Measurements from ENCODE around the gene MAT2A. TPM values are rescaled to one million over a fixed set of nuclear protein-coding genes. Genes with fewer than 3 reads are reported as not detected.

The MAT2A gene
- total and polyA plus RNA-seq, 9 of the 15 experiments (the other 6 are each of a cell fraction or from before 2014, with no cell fraction given) = 130 to 1,027 (median 240) TPM

DNA sequence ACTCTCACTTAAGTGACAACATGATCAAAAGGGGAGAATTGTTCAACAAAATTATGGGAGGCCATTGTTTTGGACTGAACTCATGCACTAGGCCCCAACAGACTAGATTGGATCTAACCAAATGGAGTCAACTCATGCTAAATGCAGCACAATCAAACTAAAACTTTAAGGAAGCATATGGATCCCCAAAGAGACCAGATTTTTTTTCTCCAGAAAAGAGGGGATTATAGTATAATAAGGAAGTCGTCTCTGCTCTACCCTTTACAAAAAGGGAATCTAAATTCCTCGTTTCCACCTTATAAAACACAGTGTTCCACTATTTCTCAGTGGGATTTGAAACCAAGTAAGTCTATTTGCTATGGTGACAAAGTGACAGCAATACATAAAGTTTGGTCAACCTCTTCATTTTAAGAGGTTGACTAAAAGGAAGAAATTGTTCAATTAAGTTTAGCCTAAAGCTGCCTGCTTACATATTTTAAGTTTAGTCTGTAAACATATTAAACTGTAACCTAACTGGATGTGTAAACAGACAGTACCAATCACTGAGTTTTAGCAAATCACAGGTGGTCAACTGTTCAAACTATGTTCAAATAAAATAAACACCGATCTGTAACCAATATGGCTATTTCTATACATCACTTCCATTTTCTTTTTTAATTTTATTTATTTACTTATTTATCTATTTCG, 40.9 kb upstream of the MAT2A start (continued):
- no peak for TF ChIP-seq ETV6 (IDR thresholded peaks at IDR 0.05; ENCODE audit: borderline replicate concordance in 1 of 2, low read depth in 2 of 2, low read length in 1 of 2)
- no peak for TF ChIP-seq ETV6 (CRISPR knock-in tag; IDR thresholded peaks at IDR 0.05; ENCODE audit: borderline replicate concordance)
- TF ChIP-seq ZNF41 (CRISPR knock-in tag; conservative IDR thresholded peaks at IDR 0.05) = peak; percentile 89
- TF ChIP-seq, protein P1, sequence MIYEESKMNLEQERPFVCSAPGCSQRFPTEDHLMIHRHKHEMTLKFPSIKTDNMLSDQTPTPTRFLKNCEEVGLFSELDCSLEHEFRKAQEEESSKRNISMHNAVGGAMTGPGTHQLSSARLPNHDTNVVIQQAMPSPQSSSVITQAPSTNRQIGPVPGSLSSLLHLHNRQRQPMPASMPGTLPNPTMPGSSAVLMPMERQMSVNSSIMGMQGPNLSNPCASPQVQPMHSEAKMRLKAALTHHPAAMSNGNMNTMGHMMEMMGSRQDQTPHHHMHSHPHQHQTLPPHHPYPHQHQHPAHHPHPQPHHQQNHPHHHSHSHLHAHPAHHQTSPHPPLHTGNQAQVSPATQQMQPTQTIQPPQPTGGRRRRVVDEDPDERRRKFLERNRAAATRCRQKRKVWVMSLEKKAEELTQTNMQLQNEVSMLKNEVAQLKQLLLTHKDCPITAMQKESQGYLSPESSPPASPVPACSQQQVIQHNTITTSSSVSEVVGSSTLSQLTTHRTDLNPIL (CRISPR knock-in tag; IDR thresholded peaks at IDR 0.05) = peak; percentile 86; the same call in 1 of the 2 replicates
- no peak for TF ChIP-seq MCM7 (IDR thresholded peaks at IDR 0.05)
- TF ChIP-seq SREBF1 (IDR thresholded peaks at IDR 0.05; ENCODE audit: borderline replicate concordance, low read depth, low read length) = no peak
- TF ChIP-seq, protein P2, sequence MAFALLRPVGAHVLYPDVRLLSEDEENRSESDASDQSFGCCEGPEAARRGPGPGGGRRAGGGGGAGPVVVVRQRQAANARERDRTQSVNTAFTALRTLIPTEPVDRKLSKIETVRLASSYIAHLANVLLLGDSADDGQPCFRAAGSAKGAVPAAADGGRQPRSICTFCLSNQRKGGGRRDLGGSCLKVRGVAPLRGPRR (CRISPR knock-in tag; IDR thresholded peaks at IDR 0.05) = peak; percentile 87
- 0 out of 2 replicates have a peak, but pooled peaks have one; percentile 26 for TF ChIP-seq ZFX (CRISPR knock-in tag; IDR thresholded peaks at IDR 0.05)
- peak; percentile 91 for TF ChIP-seq CXXC5 (CRISPR knock-in tag; IDR thresholded peaks at IDR 0.05)
- TF ChIP-seq ZNF75A (CRISPR knock-in tag; IDR thresholded peaks at IDR 0.05) = peak; percentile 44; the same call in 1 of the 2 replicates
- TF ChIP-seq SNRNP70 (optimal IDR thresholded peaks at IDR 0.05; ENCODE audit: low read depth, low read length) = no peak
- no peak for TF ChIP-seq ZNF699 (CRISPR knock-in tag; IDR thresholded peaks at IDR 0.05; ENCODE audit: insufficient replicate concordance)
- TF ChIP-seq ZNF668 (CRISPR knock-in tag; IDR thresholded peaks at IDR 0.05) = peak; percentile 92
- TF ChIP-seq, protein P3, sequence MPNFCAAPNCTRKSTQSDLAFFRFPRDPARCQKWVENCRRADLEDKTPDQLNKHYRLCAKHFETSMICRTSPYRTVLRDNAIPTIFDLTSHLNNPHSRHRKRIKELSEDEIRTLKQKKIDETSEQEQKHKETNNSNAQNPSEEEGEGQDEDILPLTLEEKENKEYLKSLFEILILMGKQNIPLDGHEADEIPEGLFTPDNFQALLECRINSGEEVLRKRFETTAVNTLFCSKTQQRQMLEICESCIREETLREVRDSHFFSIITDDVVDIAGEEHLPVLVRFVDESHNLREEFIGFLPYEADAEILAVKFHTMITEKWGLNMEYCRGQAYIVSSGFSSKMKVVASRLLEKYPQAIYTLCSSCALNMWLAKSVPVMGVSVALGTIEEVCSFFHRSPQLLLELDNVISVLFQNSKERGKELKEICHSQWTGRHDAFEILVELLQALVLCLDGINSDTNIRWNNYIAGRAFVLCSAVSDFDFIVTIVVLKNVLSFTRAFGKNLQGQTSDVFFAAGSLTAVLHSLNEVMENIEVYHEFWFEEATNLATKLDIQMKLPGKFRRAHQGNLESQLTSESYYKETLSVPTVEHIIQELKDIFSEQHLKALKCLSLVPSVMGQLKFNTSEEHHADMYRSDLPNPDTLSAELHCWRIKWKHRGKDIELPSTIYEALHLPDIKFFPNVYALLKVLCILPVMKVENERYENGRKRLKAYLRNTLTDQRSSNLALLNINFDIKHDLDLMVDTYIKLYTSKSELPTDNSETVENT (CRISPR knock-in tag; IDR thresholded peaks at IDR 0.05) = no peak
- peak; percentile 91 for TF ChIP-seq ZNF644 (tag; IDR thresholded peaks at IDR 0.05; ENCODE audit: low read depth)
- no peak for TF ChIP-seq SREBF2 (CRISPR knock-in tag; IDR thresholded peaks at IDR 0.05)
- TF ChIP-seq MAFF (IDR thresholded peaks at IDR 0.05; ENCODE audit: low read length) = no peak
- TF ChIP-seq JUNB (CRISPR knock-in tag; conservative IDR thresholded peaks at IDR 0.05) = no peak
- TF ChIP-seq, protein P4, sequence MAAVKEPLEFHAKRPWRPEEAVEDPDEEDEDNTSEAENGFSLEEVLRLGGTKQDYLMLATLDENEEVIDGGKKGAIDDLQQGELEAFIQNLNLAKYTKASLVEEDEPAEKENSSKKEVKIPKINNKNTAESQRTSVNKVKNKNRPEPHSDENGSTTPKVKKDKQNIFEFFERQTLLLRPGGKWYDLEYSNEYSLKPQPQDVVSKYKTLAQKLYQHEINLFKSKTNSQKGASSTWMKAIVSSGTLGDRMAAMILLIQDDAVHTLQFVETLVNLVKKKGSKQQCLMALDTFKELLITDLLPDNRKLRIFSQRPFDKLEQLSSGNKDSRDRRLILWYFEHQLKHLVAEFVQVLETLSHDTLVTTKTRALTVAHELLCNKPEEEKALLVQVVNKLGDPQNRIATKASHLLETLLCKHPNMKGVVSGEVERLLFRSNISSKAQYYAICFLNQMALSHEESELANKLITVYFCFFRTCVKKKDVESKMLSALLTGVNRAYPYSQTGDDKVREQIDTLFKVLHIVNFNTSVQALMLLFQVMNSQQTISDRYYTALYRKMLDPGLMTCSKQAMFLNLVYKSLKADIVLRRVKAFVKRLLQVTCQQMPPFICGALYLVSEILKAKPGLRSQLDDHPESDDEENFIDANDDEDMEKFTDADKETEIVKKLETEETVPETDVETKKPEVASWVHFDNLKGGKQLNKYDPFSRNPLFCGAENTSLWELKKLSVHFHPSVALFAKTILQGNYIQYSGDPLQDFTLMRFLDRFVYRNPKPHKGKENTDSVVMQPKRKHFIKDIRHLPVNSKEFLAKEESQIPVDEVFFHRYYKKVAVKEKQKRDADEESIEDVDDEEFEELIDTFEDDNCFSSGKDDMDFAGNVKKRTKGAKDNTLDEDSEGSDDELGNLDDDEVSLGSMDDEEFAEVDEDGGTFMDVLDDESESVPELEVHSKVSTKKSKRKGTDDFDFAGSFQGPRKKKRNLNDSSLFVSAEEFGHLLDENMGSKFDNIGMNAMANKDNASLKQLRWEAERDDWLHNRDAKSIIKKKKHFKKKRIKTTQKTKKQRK (IDR thresholded peaks at IDR 0.05; ENCODE audit: borderline replicate concordance, low read depth, low read length) = no peak
- TF ChIP-seq ZNF778 (CRISPR knock-in tag; IDR thresholded peaks at IDR 0.05) = no peak
- TF ChIP-seq ZFP36 (IDR thresholded peaks at IDR 0.05; ENCODE audit: low read depth, low read length, partially characterized antibody) = no peak
- no peak for TF ChIP-seq SIN3B (IDR thresholded peaks at IDR 0.05; ENCODE audit: low read depth)

Measured in K562 (cell line).